Neural crest cell (in vitro differentiated cells): ENCODE data around the gene RRH. TPM values are rescaled to one million over a fixed set of nuclear protein-coding genes. Genes with fewer than 3 reads are reported as not detected.

Source experiments
- DNase-seq: peaks from one replicate; pipeline ENCODE4 v3.0.0; 2021; ENCODE audit warnings: low read depth, mixed read lengths, low spot score
- H3K27ac Mint-ChIP-seq: one replicate; pipeline ENCODE4 v1.8.0; 2021; ENCODE audit warnings: mild to moderate bottlenecking, mixed read lengths; ENCODE audit not compliant: unreplicated experiment
- H3K27me3 Mint-ChIP-seq: 2 replicates; pipeline ENCODE4 v1.8.0; 2021; ENCODE audit warnings: low read depth, mild to moderate bottlenecking, mixed read lengths
- H3K36me3 Mint-ChIP-seq: 2 replicates; pipeline ENCODE4 v1.8.0; 2021; ENCODE audit warnings: low read depth, mild to moderate bottlenecking, mixed read lengths
- H3K4me1 Mint-ChIP-seq: 2 replicates; pipeline ENCODE4 v1.8.0; 2021; ENCODE audit warnings: mixed read lengths
- H3K4me3 Mint-ChIP-seq: one replicate; pipeline ENCODE4 v1.8.0; 2021; ENCODE audit warnings: mild to moderate bottlenecking, mixed read lengths
- H3K9me3 Mint-ChIP-seq: 2 replicates; pipeline ENCODE4 v1.8.0; 2021; ENCODE audit warnings: mixed read lengths
- CTCF ChIP-seq: fragments of 200-600 bp; sonication (generic); conservative IDR thresholded peaks from 2 replicates; pipeline ENCODE4 v1.5.0; 2021; ENCODE audit warnings: antibody characterized with exemption, mild to moderate bottlenecking
- total RNA-seq: library from RNA; stranded (reverse); gene quantifications from 2 replicates; pipeline ENCODE4 v1.2.1, GENCODE V29; 2021

Gene RRH
- total RNA-seq, 1 donor from 2014 or later = 0.16 TPM

- peaks cover 13% of the 10 kb centered on the region for H3K36me3 Mint-ChIP-seq
- H3K27me3 Mint-ChIP-seq = no peaks in the 10 kb centered on the region
- DNase-seq = no peak
- no peak for TF ChIP-seq CTCF
- H3K27ac Mint-ChIP-seq = no peak overlapping the region
- H3K4me3 Mint-ChIP-seq = no peak overlapping the region
- H3K9me3 Mint-ChIP-seq = peaks cover 15% of the 10 kb centered on the region
- no peaks in the 10 kb centered on the region for H3K4me1 Mint-ChIP-seq
Measured at GRCh38 chr4:109861271-109861670, 33.5 kb downstream of the RRH start.

GRCh38 chr4:109861916-109862511, 34.2 kb downstream of the RRH start:
- peaks cover 15% of the 10 kb centered on the region for H3K9me3 Mint-ChIP-seq
- TF ChIP-seq CTCF = no peak
- no peaks in the 10 kb centered on the region for H3K27me3 Mint-ChIP-seq
- H3K27ac Mint-ChIP-seq = no peak overlapping the region
- H3K4me1 Mint-ChIP-seq = no peaks in the 10 kb centered on the region
- no peak for DNase-seq
- no peak overlapping the region for H3K4me3 Mint-ChIP-seq
- H3K36me3 Mint-ChIP-seq = peaks cover 13% of the 10 kb centered on the region

GRCh38 chr4:109864134-109864533, 36.4 kb downstream of the RRH start:
- no peak overlapping the region for H3K4me3 Mint-ChIP-seq
- no peaks in the 10 kb centered on the region for H3K4me1 Mint-ChIP-seq
- TF ChIP-seq CTCF = no peak
- peaks cover 6% of the 10 kb centered on the region for H3K36me3 Mint-ChIP-seq
- H3K9me3 Mint-ChIP-seq = peaks cover 8% of the 10 kb centered on the region
- H3K27me3 Mint-ChIP-seq = no peaks in the 10 kb centered on the region
- no peak for DNase-seq
- no peak overlapping the region for H3K27ac Mint-ChIP-seq

- H3K9me3 Mint-ChIP-seq = no peaks in the 10 kb centered on the region
- TF ChIP-seq CTCF = no peak
- H3K4me1 Mint-ChIP-seq = no peaks in the 10 kb centered on the region
- no peak overlapping the region for H3K27ac Mint-ChIP-seq
- DNase-seq = no peak
- peaks cover 2% of the 10 kb centered on the region for H3K36me3 Mint-ChIP-seq
- H3K4me3 Mint-ChIP-seq = no peak overlapping the region
- H3K27me3 Mint-ChIP-seq = no peaks in the 10 kb centered on the region
Measured at GRCh38 chr4:109870061-109870460, 42.3 kb downstream of the RRH start.

- no peaks in the 10 kb centered on the region for H3K9me3 Mint-ChIP-seq
- no peak for TF ChIP-seq CTCF
- no peak for DNase-seq
Measured at GRCh38 chr4:109872065-109872464, 44.3 kb downstream of the RRH start.

More at GRCh38 chr4:109872065-109872464, 44.3 kb downstream of the RRH start:
- no peaks in the 10 kb centered on the region for H3K27me3 Mint-ChIP-seq
- H3K36me3 Mint-ChIP-seq = peaks cover 2% of the 10 kb centered on the region
- no peak overlapping the region for H3K27ac Mint-ChIP-seq
- no peaks in the 10 kb centered on the region for H3K4me1 Mint-ChIP-seq
- H3K4me3 Mint-ChIP-seq = no peak overlapping the region
